K562 (cell line): Measurements from ENCODE around the gene HEATR9. TPM values are rescaled to one million over a fixed set of nuclear protein-coding genes. Genes with fewer than 3 reads are reported as not detected.

Experiments
- ATAC-seq: fragments of 200-7000 bp; cut with Tn5 transposase; 3 replicates; pipeline ENCODE4 v1.9.1; 2020; ENCODE audit warnings: moderate library complexity
- BruUV-seq: library from RNA; stranded (reverse); fragments of 400-500 nt; replicated peaks from 2 replicates; lab custom pipeline; 2021; lab: Mats Ljungman, UMichigan
- CTCF ChIA-PET: fragments of 300-600 bp; formaldehyde crosslinking; extraction: SDS; loops from one replicate; lab custom pipeline; 2021; ENCODE audit warnings: low intra/inter-chr PET ratio; lab: Yijun Ruan, JAX
- POLR2A ChIA-PET: fragments of 300-600, 350-650 bp; sonication (Branson Sonifier 250); formaldehyde crosslinking; extraction: SDS; loops from one replicate; lab custom pipeline; 2021; ENCODE audit warnings: antibody characterized with exemption, inconsistent platforms; lab: Yijun Ruan, JAX
- DNase-seq, 4 experiments: peaks; one replicate each; pipeline versions ENCODE4 v3.0.0 to v3.0.0-alpha.2; 2011 to 2018; ENCODE audit warnings: low spot score in 3 of 4, mixed read lengths in 3 of 4; ENCODE audit errors: extremely low read depth in 1 of 4
- FAIRE-seq: peaks from 2 replicates; lab custom pipeline; 2011; peaks lifted over from hg19 to GRCh38; lab: Jason Lieb, UNC
- H2AFZ ChIP-seq: 2 replicates; pipeline ENCODE4 v1.6.0; 2011; ENCODE audit warnings: low read depth, low read length, control low read depth, inconsistent platforms
- H3K27ac ChIP-seq: fragments of 200-600 bp; 3 replicates; pipeline ENCODE4 v1.8.0; 2011; ENCODE audit warnings: low read depth, mild to moderate bottlenecking, control low read depth, inconsistent platforms, low read length, moderate library complexity, mixed read lengths; ENCODE audit errors: extremely low read depth
- H3K27me3 ChIP-seq, 2 experiments: fragments of 300-600 bp in 1 of 2; 2 replicates in 1 of 2; 3 replicates in 1 of 2; pipeline versions ENCODE4 v1.6.0 to v1.8.0; 2011; ENCODE audit warnings: inconsistent platforms in 2 of 2, low read length in 2 of 2, mild to moderate bottlenecking in 1 of 2, mixed read lengths in 1 of 2, moderate library complexity in 1 of 2; ENCODE audit not compliant: control insufficient read depth in 2 of 2, insufficient read depth in 2 of 2
- H3K36me3 ChIP-seq: fragments of 300-600 bp; 3 replicates; pipeline ENCODE4 v1.8.0; 2011; ENCODE audit warnings: mild to moderate bottlenecking, low read length, inconsistent platforms; ENCODE audit not compliant: control insufficient read depth, insufficient read depth
- H3K4me1 ChIP-seq, 2 experiments: fragments of 200-600 bp in 1 of 2; replicated peaks in 1 of 2; 2 replicates in 1 of 2; 3 replicates in 1 of 2; pipeline versions ENCODE4 v1.5.1 to v1.8.0; 2011; ENCODE audit warnings: inconsistent platforms in 2 of 2, low read length in 2 of 2, mild to moderate bottlenecking in 1 of 2, mixed read lengths in 1 of 2, moderate library complexity in 1 of 2; ENCODE audit not compliant: control insufficient read depth in 2 of 2, insufficient read depth in 2 of 2
- H3K4me2 ChIP-seq: 2 replicates; pipeline ENCODE4 v1.6.1; 2011; ENCODE audit warnings: low read length, control low read depth, inconsistent platforms, mixed read lengths; ENCODE audit not compliant: insufficient read depth
- H3K4me3 ChIP-seq: fragments of 200-600 bp; sonication (generic), shearing (Covaris generic); 2 replicates; pipeline ENCODE4 v1.5.1; 2016; ENCODE audit warnings: control low read depth, inconsistent platforms
- H3K79me2 ChIP-seq: fragments of 200-600 bp; 3 replicates; pipeline ENCODE4 v1.8.0; 2011; ENCODE audit warnings: low read length, inconsistent platforms; ENCODE audit not compliant: control insufficient read depth, insufficient read depth
- H3K9ac ChIP-seq, 2 experiments: 2 replicates each; pipeline versions ENCODE4 v1.6.0 to v1.6.1; 2011; ENCODE audit warnings: low read depth in 2 of 2, low read length in 2 of 2, control low read depth in 1 of 2, inconsistent platforms in 1 of 2, mild to moderate bottlenecking in 1 of 2, mixed read lengths in 1 of 2; ENCODE audit not compliant: insufficient read depth in 1 of 2
- H3K9me1 ChIP-seq: one replicate; pipeline ENCODE4 v1.6.0; 2011; ENCODE audit warnings: inconsistent platforms, mild to moderate bottlenecking, low read length, moderate library complexity; ENCODE audit not compliant: control insufficient read depth, insufficient read depth
- H3K9me3 ChIP-seq: replicated peaks from 2 replicates; pipeline ENCODE4 v1.5.1; 2011; ENCODE audit warnings: low read depth, low read length, inconsistent platforms; ENCODE audit not compliant: control insufficient read depth, insufficient read depth
- H4K20me1 ChIP-seq: replicated peaks from 2 replicates; pipeline ENCODE4 v1.6.1; 2011; ENCODE audit warnings: low read length, inconsistent platforms, mixed read lengths; ENCODE audit not compliant: control insufficient read depth, insufficient read depth
- COPS2 ChIP-seq: fragments of 450-650 bp; conservative IDR thresholded peaks from 2 replicates; pipeline ENCODE4 v1.6.1; 2016; ENCODE audit warnings: mild to moderate bottlenecking, moderate library complexity
- CSDE1 ChIP-seq, 2 experiments: fragments of 450-650 bp; IDR thresholded peaks; 2 replicates each; pipeline ENCODE4 v1.6.1; 2016; ENCODE audit warnings: mild to moderate bottlenecking in 1 of 2
- HCFC1 ChIP-seq: IDR thresholded peaks from 2 replicates; pipeline ENCODE4 v1.6.1; 2012; ENCODE audit warnings: low read depth, low read length, improper control_type of control experiment
- HIVEP1 ChIP-seq: fragments of 250-450 bp; sonication (Bioruptor Pico); IDR thresholded peaks from 2 replicates; pipeline ENCODE4 v1.4.0; 2020; ENCODE audit warnings: mild to moderate bottlenecking
- HNRNPL ChIP-seq: fragments of 200-400 bp; formaldehyde crosslinking; IDR thresholded peaks from 2 replicates; pipeline ENCODE4 v1.6.1; 2017; ENCODE audit warnings: low read depth, mild to moderate bottlenecking, low read length
- HOXB6 ChIP-seq: fragments of 250-450 bp; sonication (Bioruptor Pico); IDR thresholded peaks from 2 replicates; pipeline ENCODE4 v1.5.1; 2022; ENCODE audit warnings: mild to moderate bottlenecking, borderline replicate concordance
- KLF10 ChIP-seq: fragments of 250-450 bp; sonication (Bioruptor Pico); IDR thresholded peaks from 2 replicates; pipeline ENCODE4 v1.6.1; 2021; ENCODE audit warnings: matching md5 sums
- NCOA4 ChIP-seq: fragments of 450-650 bp; IDR thresholded peaks from 2 replicates; pipeline ENCODE4 v1.6.1; 2018; ENCODE audit warnings: mild to moderate bottlenecking; ENCODE audit not compliant: partially characterized antibody
- PHF21A ChIP-seq: fragments of 450-650 bp; IDR thresholded peaks from 2 replicates; pipeline ENCODE4 v1.6.1; 2017; ENCODE audit warnings: low read depth, borderline replicate concordance
- PRDM10 ChIP-seq: fragments of 450-650 bp; IDR thresholded peaks from 2 replicates; pipeline ENCODE4 v1.6.1; 2018; ENCODE audit not compliant: partially characterized antibody
- RB1 ChIP-seq: fragments of 450-650 bp; IDR thresholded peaks from 2 replicates; pipeline ENCODE4 v1.6.1; 2017; ENCODE audit warnings: low read depth, mild to moderate bottlenecking
- SMARCA4 ChIP-seq: fragments of 450-650 bp; IDR thresholded peaks from 2 replicates; pipeline ENCODE4 v1.6.1; 2016
- SMARCB1 ChIP-seq: IDR thresholded peaks from 2 replicates; pipeline ENCODE4 v1.6.1; 2011; ENCODE audit warnings: improper control_type of control experiment, low read depth; ENCODE audit not compliant: insufficient read length
- TAL1 ChIP-seq: fragments of 450-650 bp; IDR thresholded peaks from 2 replicates; pipeline ENCODE4 v1.6.1; 2016; ENCODE audit warnings: mild to moderate bottlenecking
- TEAD4 ChIP-seq, 2 experiments: sonication (generic) in 1 of 2; formaldehyde crosslinking in 1 of 2; IDR thresholded peaks; 2 replicates each; pipeline versions ENCODE4 v1.6.1 to v1.8.0; 2012 to 2022; ENCODE audit warnings: borderline replicate concordance in 1 of 2, inconsistent platforms in 1 of 2, low read length in 1 of 2, mild to moderate bottlenecking in 1 of 2, missing genetic modification reagents in 1 of 2
- ZSCAN29 ChIP-seq: fragments of 450-650 bp; IDR thresholded peaks from 2 replicates; pipeline ENCODE4 v1.6.1; 2017
- WGBS: fragments of 100-300 bp; shearing (Covaris generic); methylation state at CpG from one replicate; pipeline ENCODE4 v1.1.6; 2016; ENCODE audit warnings: low coverage, mixed read lengths; ENCODE audit not compliant: insufficient coverage; ENCODE audit errors: missing lambda C conversion rate; 5-methylcytosine and 5-hydroxymethylcytosine counted together
- in situ Hi-C: fragments of 300-500 bp; cut with MboI; formaldehyde crosslinking; loops from 4 replicates; pipeline ENCODE4 v1.15.0; 2018; ENCODE audit warnings: inconsistent platforms, mixed read lengths
- intact Hi-C: fragments of 100-400 bp; cut with micrococcal nuclease; formaldehyde crosslinking; loops from 2 replicates; pipeline ENCODE4 v1.14.2; 2022
- polyA plus RNA-seq, 8 experiments: library from polyadenylated mRNA; depleted of rRNA in 4 of 8; stranded (reverse) in 5 of 8; unstranded in 3 of 8; fragments of >200 nt; fragmentation: Nextera tagmentation in 2 of 8; fragmentation: Illumina TruSeq in 1 of 8; extraction: Ambion mirVana in 2 of 8; extraction: Trizol in 1 of 8; gene quantifications; 2 replicates each; pipeline versions ENCODE4 v1.2.1 to v1.2.3, GENCODE V29; 2011 to 2014; ENCODE audit warnings: inconsistent platforms in 1 of 8, missing spikeins in 1 of 8
- total RNA-seq, 7 experiments: library from RNA; depleted of rRNA in 6 of 7; stranded (reverse); fragments of >200 nt in 6 of 7; fragmentation: Illumina TruSeq in 2 of 7; extraction: Trizol in 2 of 7; gene quantifications; 2 replicates each; pipeline versions ENCODE4 v1.2.1 to v1.2.3, GENCODE V29; 2011 to 2021; ENCODE audit warnings: low replicate concordance in 1 of 7
- TF ChIP-seq, protein P1 (sequence below), 3 experiments: fragments of 200-800 bp in 1 of 3; sonication (Bioruptor generic) in 1 of 3; sonication (generic) in 1 of 3; formaldehyde crosslinking in 1 of 3; IDR thresholded peaks; 2 replicates each; pipeline versions ENCODE4 v1.6.1 to v1.8.0; 2016 to 2022; ENCODE audit warnings: mild to moderate bottlenecking in 2 of 3, missing compliant biosample characterization in 2 of 3, missing genetic modification characterization in 2 of 3, missing genetic modification reagents in 1 of 3
- TF ChIP-seq, protein P2 (sequence below): fragments of 450-650 bp; IDR thresholded peaks from 2 replicates; pipeline ENCODE4 v1.6.1; 2016; ENCODE audit warnings: missing biosample characterization, missing genetic modification characterization

HEATR9 gene
- total and polyA plus RNA-seq, 9 of the 15 experiments (the other 6 are each of a cell fraction or from before 2014, with no cell fraction given) = not detected

- TF ChIP-seq PHF21A = no peak
- TF ChIP-seq, protein P1, sequence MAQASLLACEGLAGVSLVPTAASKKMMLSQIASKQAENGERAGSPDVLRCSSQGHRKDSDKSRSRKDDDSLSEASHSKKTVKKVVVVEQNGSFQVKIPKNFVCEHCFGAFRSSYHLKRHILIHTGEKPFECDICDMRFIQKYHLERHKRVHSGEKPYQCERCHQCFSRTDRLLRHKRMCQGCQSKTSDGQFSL (CRISPR knock-in tag; IDR thresholded peaks at IDR 0.05) = no peak
- TF ChIP-seq, protein P1 (tag; IDR thresholded peaks at IDR 0.05) = no peak
- TF ChIP-seq SMARCA4 = no peak
- no peak for TF ChIP-seq RB1
- TF ChIP-seq KLF10 (CRISPR knock-in tag) = no peak
- TF ChIP-seq, protein P2, sequence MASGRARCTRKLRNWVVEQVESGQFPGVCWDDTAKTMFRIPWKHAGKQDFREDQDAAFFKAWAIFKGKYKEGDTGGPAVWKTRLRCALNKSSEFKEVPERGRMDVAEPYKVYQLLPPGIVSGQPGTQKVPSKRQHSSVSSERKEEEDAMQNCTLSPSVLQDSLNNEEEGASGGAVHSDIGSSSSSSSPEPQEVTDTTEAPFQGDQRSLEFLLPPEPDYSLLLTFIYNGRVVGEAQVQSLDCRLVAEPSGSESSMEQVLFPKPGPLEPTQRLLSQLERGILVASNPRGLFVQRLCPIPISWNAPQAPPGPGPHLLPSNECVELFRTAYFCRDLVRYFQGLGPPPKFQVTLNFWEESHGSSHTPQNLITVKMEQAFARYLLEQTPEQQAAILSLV (tag) = no peak
- TF ChIP-seq TEAD4 (IDR thresholded peaks at IDR 0.05; ENCODE audit: low read length) = no peak
- TF ChIP-seq TEAD4 (CRISPR knock-in tag; IDR thresholded peaks at IDR 0.05; ENCODE audit: borderline replicate concordance) = no peak
- no peak for TF ChIP-seq CSDE1 (IDR thresholded peaks at IDR 0.05)
- no peak for TF ChIP-seq NCOA4
- TF ChIP-seq ZSCAN29 = no peak
- no peak for TF ChIP-seq HIVEP1 (CRISPR knock-in tag)
- no peak for TF ChIP-seq PRDM10
- TF ChIP-seq HCFC1 = no peak
- no peak for TF ChIP-seq HNRNPL
- no peak for TF ChIP-seq COPS2
- TF ChIP-seq TAL1 = no peak
- no peak for TF ChIP-seq SMARCB1
- no peak for TF ChIP-seq HOXB6 (CRISPR knock-in tag)
- H3K36me3 ChIP-seq = no peaks in the 10 kb centered on the region
- no peaks in the 10 kb centered on the region for H4K20me1 ChIP-seq
- CTCF ChIA-PET = no interaction called here
- H3K9me3 ChIP-seq = no peaks in the 10 kb centered on the region
- peaks cover 4 to 6% of the 10 kb centered on the region in 2 experiments; a peak in 4 of 5 replicates for H3K4me1 ChIP-seq
- H3K4me2 ChIP-seq = no peak overlapping the region
- no peak overlapping the region for H3K4me3 ChIP-seq
- H3K27ac ChIP-seq = no peak overlapping the region
- no peaks in the 10 kb centered on the region for H3K9me1 ChIP-seq
- no peaks in the 10 kb centered on the region for H3K27me3 ChIP-seq
- no peaks in the 10 kb centered on the region for H3K79me2 ChIP-seq
- intact Hi-C loops = no loop called here
- no peak overlapping the region for H3K9ac ChIP-seq
- no peak for DNase-seq
- WGBS = 24% methylated on average over 5 of the region's 5 CpGs
- POLR2A ChIA-PET = interaction anchor here (0.5 to 2.2 kb wide), 3 partner anchors 8 to 38 kb away, joined by 3 to 7 read pairs (median 3); no protein-coding TSS in a partner anchor
- FAIRE-seq = no peak
- in situ Hi-C loops = no loop called here
- no TSS peak for BruUV-seq
- H2AFZ ChIP-seq = peak overlapping the region; percentile 44; the same call in 1 of the 2 replicates
- ATAC-seq = no peak
Measured at GRCh38 chr17:35875072-35875799, 6.5 kb upstream of the HEATR9 start.
